Measurements from ENCODE around the gene ZNF480. TPM values are rescaled to one million over a fixed set of nuclear protein-coding genes. Genes with fewer than 3 reads are reported as not detected.
"Not testable (repeated sequence)": the region's sequence is repeated elsewhere in the genome, so short reads cannot be mapped to it uniquely, and the experiment has no call there.

Gene ZNF480
- total and polyA plus RNA-seq, 8 donors, result 2.2 to 11.0 (median 5.2) TPM

DNA sequence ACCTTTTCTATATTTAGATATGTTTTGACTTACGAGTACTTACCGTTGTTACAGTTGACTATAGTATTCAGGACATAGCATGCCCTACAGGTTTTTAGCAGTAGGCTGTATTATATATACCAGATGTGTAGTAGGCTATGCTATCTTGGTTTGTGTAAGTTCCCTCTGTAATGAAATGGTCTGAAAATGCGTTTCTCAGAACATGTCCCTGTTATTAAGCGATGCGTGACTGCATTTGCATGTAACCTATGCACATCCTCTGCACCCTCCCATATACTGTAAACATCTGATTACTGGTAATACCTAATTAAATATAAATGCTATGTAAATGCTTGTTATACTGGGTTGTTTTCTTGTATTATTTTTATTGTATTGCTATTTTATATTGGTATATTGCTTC, 21.0 kb upstream of the ZNF480 start:
- H3K27ac ChIP-seq, result no peak overlapping the region
- peaks cover 7 to 19% (median 14%) of the 10 kb centered on the region in 4 donors for H3K4me1 ChIP-seq
- peaks cover 0 to 50% (median 20%) of the 10 kb centered on the region in 4 donors for H3K9me3 ChIP-seq
- no peak for TF ChIP-seq POLR2A (IDR thresholded peaks at IDR 0.05)
- TF ChIP-seq EP300 (IDR thresholded peaks at IDR 0.05), result no peak
- no peak for TF ChIP-seq POLR2AphosphoS5 (IDR thresholded peaks at IDR 0.05)
- TF ChIP-seq, protein P1, sequence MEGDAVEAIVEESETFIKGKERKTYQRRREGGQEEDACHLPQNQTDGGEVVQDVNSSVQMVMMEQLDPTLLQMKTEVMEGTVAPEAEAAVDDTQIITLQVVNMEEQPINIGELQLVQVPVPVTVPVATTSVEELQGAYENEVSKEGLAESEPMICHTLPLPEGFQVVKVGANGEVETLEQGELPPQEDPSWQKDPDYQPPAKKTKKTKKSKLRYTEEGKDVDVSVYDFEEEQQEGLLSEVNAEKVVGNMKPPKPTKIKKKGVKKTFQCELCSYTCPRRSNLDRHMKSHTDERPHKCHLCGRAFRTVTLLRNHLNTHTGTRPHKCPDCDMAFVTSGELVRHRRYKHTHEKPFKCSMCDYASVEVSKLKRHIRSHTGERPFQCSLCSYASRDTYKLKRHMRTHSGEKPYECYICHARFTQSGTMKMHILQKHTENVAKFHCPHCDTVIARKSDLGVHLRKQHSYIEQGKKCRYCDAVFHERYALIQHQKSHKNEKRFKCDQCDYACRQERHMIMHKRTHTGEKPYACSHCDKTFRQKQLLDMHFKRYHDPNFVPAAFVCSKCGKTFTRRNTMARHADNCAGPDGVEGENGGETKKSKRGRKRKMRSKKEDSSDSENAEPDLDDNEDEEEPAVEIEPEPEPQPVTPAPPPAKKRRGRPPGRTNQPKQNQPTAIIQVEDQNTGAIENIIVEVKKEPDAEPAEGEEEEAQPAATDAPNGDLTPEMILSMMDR (IDR thresholded peaks at IDR 0.05), result no peak
- H3K36me3 ChIP-seq, result peaks cover 0 to 54% (median 35%) of the 10 kb centered on the region in 4 donors
- 89 to 98% (median 95%) methylated on average over 5 of the region's 5 CpGs for WGBS, 5 donors
- intact Hi-C loops (cut with DNase I; ENCODE audit: low total_unique reads), result no loop called here
- no peaks in the 10 kb centered on the region for H3K27me3 ChIP-seq
- DNase-seq, result no peak
- no peak overlapping the region for H3K4me3 ChIP-seq

- Histone ChIP-seq H3K36me3 (peaks cover under 1 to 65% (median 44%) of the 10 kb centered on the region in 4 donors), H3K4me3 (no peak overlapping the region), H3K4me1 (peaks cover under 1 to 12% (median 4%) of the 10 kb centered on the region in 4 donors), H3K27ac (no peak overlapping the region), H3K9me3 (peaks cover 0 to 65% (median 23%) of the 10 kb centered on the region in 4 donors), H3K27me3 (no peaks in the 10 kb centered on the region)
- 85 to 94% (median 91%) methylated on average over 6 of the region's 6 CpGs for WGBS, 5 donors
- intact Hi-C loops (cut with DNase I; ENCODE audit: low total_unique reads), result no loop called here
- no peak for TF ChIP-seq POLR2A (IDR thresholded peaks at IDR 0.05)
- TF ChIP-seq EP300 (IDR thresholded peaks at IDR 0.05), result no peak
- DNase-seq, result no peak
Observed at GRCh38 chr19:52277471-52277870, 19.5 kb upstream of the ZNF480 start.

DNA sequence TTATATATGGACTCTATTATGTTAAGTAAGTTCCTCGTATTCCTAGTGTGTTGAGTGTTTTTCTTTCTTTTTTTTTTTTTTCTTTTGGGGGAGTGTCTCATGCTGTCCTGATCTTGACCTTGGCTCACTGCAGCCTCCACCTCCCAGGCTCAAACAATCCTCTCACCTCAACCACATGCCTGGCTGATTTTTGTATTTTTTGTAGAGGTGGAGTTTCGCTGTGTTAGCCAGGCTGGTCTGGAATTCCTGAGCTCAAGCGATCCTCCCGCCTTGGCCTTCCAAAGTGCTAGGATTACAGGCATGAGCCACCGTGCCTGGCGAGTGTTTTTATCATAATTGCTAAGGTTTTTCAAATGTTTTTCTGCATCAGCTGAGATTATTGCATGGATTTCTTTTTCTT, 10.7 kb upstream of the ZNF480 start:
- no peaks in the 10 kb centered on the region for H3K4me1 ChIP-seq
- H3K36me3 ChIP-seq, result peaks cover 56 to 100% (median 99%) of the 10 kb centered on the region in 4 donors
- H3K4me3 ChIP-seq, result no peak overlapping the region
- H3K9me3 ChIP-seq, result peaks cover 0 to 74% (median 41%) of the 10 kb centered on the region in 4 donors
- intact Hi-C loops (cut with DNase I; ENCODE audit: low total_unique reads), result no loop called here
- no peak overlapping the region for H3K27ac ChIP-seq
- DNase-seq, result no peak
- H3K27me3 ChIP-seq, result no peaks in the 10 kb centered on the region
- 89 to 95% (median 94%) methylated on average over 6 of the region's 6 CpGs for WGBS, 5 donors
- TF ChIP-seq POLR2AphosphoS5 (IDR thresholded peaks at IDR 0.05), result no peak
- no peak for TF ChIP-seq POLR2A (IDR thresholded peaks at IDR 0.05)
- TF ChIP-seq, protein P1 (IDR thresholded peaks at IDR 0.05), result no peak
- no peak for TF ChIP-seq EP300 (IDR thresholded peaks at IDR 0.05)

- peaks cover 0 to 61% (median 30%) of the 10 kb centered on the region in 4 donors for H3K9me3 ChIP-seq
- H3K27ac ChIP-seq, result no peak overlapping the region
- no peaks in the 10 kb centered on the region for H3K27me3 ChIP-seq
- no peak for TF ChIP-seq POLR2A (IDR thresholded peaks at IDR 0.05)
- TF ChIP-seq, protein P1 (IDR thresholded peaks at IDR 0.05), result no peak
- no peak for TF ChIP-seq EP300 (IDR thresholded peaks at IDR 0.05)
- TF ChIP-seq POLR2AphosphoS5 (IDR thresholded peaks at IDR 0.05), result no peak
- 91 to 94% (median 93%) methylated on average over 3 of the region's 3 CpGs for WGBS, 5 donors
- H3K4me1 ChIP-seq, result peaks cover 4 to 9% (median 7%) of the 10 kb centered on the region in 4 donors
- DNase-seq, result no peak
- intact Hi-C loops (cut with DNase I; ENCODE audit: low total_unique reads), result no loop called here
- peaks cover 23 to 58% (median 57%) of the 10 kb centered on the region in 4 donors for H3K36me3 ChIP-seq
- H3K4me3 ChIP-seq, result no peak overlapping the region
Observed at GRCh38 chr19:52291781-52292180, 5.2 kb upstream of the ZNF480 start.

DNA sequence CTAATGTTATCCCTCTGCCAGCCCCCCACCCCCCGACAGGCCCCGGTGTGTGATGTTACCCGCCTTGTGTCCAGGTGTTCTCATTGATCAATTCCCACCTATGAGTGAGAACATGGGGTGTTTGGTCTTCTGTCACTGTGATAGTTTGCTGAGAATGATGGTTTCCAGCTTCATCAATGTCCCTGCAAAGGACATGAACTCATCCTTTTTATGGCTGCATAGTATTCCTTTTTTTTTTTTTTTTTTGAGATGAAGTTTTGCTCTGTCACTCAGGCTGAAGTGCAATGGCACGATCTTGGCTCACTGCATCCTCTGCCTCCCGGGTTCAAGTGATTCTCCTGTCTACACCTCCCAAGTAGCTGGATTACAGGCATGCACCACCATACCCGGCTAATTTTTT, 4.0 kb upstream of the ZNF480 start:
- 96 to 100% (median 99%) methylated on average over 6 of the region's 6 CpGs for WGBS, 5 donors
- H3K27ac ChIP-seq; intact Hi-C loops (cut with DNase I; ENCODE audit: low total_unique reads): not testable (repeated sequence)

More for the DNA sequence above, 4.0 kb upstream of the ZNF480 start:
- Histone ChIP-seq H3K4me1 (peaks cover 9 to 13% (median 12%) of the 10 kb centered on the region in 4 donors), H3K9me3 (peaks cover 0 to 51% (median 26%) of the 10 kb centered on the region in 4 donors), H3K36me3 (peaks cover 17 to 46% (median 45%) of the 10 kb centered on the region in 4 donors)
- not testable (repeated sequence) for H3K27me3 ChIP-seq, H3K4me3 ChIP-seq, DNase-seq

Data from stomach (tissue), 9 donors.